ENCODE results near the gene CCN5.
"Not testable (repeated sequence)": the region's sequence is repeated elsewhere in the genome, so short reads cannot be mapped to it uniquely, and the experiment has no call there.

GRCh38 chr20:44672318-44672902 is 42.8 kb upstream of the CCN5 start:
- not testable (repeated sequence) for TF ChIP-seq CTCF (IDR thresholded peaks at IDR 0.05; ENCODE audit: low read length); EZH2 (IDR thresholded peaks at IDR 0.05; ENCODE audit: borderline replicate concordance, low read length)

Data from OCI-LY1 (cell line).